GM21528 (cell line): Measurements from ENCODE around the gene RRAS2.
"Not testable (repeated sequence)": the region's sequence is repeated elsewhere in the genome, so short reads cannot be mapped to it uniquely, and the experiment has no call there.

Source experiments
- ATAC-seq: cut with Tn5 transposase; IDR thresholded peaks from one replicate; pipeline ENCODE4 v1.9.1; 2021; ENCODE audit warnings: mild to moderate bottlenecking, moderate library complexity; ENCODE audit not compliant: unreplicated experiment, low FRiP score

Gene RRAS2

GRCh38 chr11:14358729-14359439, at the start of gene RRAS2:
TSS of gene RRAS2 (minus strand) at chr11:14359183. CDS start at chr11:14358870, 313 bp downstream.
- ATAC-seq = peak; percentile 88

- ATAC-seq = no peak
Measured at GRCh38 chr11:14408612-14409011, 49.6 kb upstream of the RRAS2 start.

- ATAC-seq = not testable (repeated sequence)
Measured at GRCh38 chr11:14406116-14406515, 47.1 kb upstream of the RRAS2 start.

- ATAC-seq = not testable (repeated sequence)
Measured at GRCh38 chr11:14403528-14403927, 44.5 kb upstream of the RRAS2 start.

- ATAC-seq = no peak
Measured at GRCh38 chr11:14399087-14399486, 40.1 kb upstream of the RRAS2 start.

GRCh38 chr11:14396273-14396672, 37.3 kb upstream of the RRAS2 start:
- no peak for ATAC-seq

- ATAC-seq = no peak
Measured at GRCh38 chr11:14393889-14394288, 34.9 kb upstream of the RRAS2 start.

- ATAC-seq = no peak
Measured at GRCh38 chr11:14393129-14393528, 34.1 kb upstream of the RRAS2 start.

GRCh38 chr11:14390669-14391068, 31.7 kb upstream of the RRAS2 start:
- no peak for ATAC-seq

- no peak for ATAC-seq
Measured at GRCh38 chr11:14388352-14388751, 29.4 kb upstream of the RRAS2 start.

GRCh38 chr11:14386895-14387480, 28.0 kb upstream of the RRAS2 start:
- ATAC-seq = no peak

GRCh38 chr11:14386081-14386480, 27.1 kb upstream of the RRAS2 start:
- ATAC-seq = no peak

- ATAC-seq = no peak
Measured at GRCh38 chr11:14384338-14384737, 25.4 kb upstream of the RRAS2 start.

GRCh38 chr11:14381968-14382367, 23.0 kb upstream of the RRAS2 start:
- ATAC-seq = no peak

GRCh38 chr11:14380947-14381561, 22.1 kb upstream of the RRAS2 start:
- ATAC-seq = peak; percentile 75

- no peak for ATAC-seq
Measured at GRCh38 chr11:14380125-14380936, 21.3 kb upstream of the RRAS2 start.

- no peak for ATAC-seq
Measured at GRCh38 chr11:14378171-14378570, 19.2 kb upstream of the RRAS2 start.

- no peak for ATAC-seq
Measured at GRCh38 chr11:14376920-14377319, 17.9 kb upstream of the RRAS2 start.

- ATAC-seq = no peak
Measured at GRCh38 chr11:14374922-14375830, 16.2 kb upstream of the RRAS2 start.
